GM19438 (cell line): Measurements from ENCODE around the gene TSKU.
"Not testable (repeated sequence)": the region's sequence is repeated elsewhere in the genome, so short reads cannot be mapped to it uniquely, and the experiment has no call there.

ENCODE experiments used
- ATAC-seq: cut with Tn5 transposase; IDR thresholded peaks from one replicate; pipeline ENCODE4 v1.9.1; 2021; ENCODE audit warnings: low read depth; ENCODE audit not compliant: unreplicated experiment

The TSKU gene

DNA sequence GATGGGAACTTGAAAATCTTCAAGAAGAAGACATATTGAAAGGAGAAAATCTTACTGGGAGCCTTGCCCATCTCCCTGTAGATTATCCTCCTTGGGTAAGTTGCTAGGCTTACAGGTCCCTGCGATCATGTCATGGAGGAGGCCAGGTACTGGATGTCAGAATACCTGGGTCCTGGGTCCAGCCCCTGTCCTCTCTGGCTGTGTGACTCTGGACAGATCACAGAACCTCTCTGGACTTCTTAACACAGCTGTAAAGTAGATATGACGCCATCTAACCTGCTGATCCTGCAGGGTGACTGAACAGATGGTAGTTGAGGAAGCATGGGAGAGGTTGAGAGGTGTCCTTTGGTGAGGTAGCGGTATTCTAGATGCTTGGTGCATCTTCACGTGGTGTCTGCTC lies 4.1 kb downstream of the TSKU start:
- no peak for ATAC-seq

DNA sequence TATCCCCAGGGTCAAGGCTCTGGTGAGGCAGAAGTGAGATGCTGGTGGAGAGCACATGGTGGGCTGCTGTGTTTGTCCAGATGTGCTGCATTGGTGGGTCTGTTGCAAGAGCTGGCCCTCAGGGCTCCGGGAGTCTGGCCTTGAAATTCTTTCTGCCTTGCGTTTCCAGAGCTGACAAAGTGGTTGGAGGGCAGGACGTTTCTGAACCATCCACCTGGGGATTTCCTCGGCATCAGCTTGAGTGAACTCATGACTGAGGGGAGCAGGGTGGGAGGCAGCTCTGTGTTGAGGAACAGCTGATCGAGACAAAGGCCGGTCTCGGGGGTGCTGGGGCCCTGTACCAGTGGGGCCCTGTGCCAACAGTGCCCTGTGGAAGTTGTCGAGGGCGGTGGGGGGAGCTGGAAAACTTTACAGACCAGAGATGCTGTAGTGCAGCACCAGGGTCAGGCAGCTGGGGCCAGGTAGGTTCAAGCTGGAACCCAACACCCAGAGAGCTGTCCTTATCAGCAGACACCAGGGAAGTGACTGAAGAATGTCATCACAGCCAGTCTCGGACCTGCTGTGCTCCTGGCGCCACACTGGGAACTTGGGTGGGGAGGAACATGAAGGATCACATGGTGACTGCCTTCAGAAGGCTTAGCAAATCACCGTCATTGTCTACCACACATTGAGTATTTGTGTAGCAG lies 4.9 kb downstream of the TSKU start:
- ATAC-seq: no peak

DNA sequence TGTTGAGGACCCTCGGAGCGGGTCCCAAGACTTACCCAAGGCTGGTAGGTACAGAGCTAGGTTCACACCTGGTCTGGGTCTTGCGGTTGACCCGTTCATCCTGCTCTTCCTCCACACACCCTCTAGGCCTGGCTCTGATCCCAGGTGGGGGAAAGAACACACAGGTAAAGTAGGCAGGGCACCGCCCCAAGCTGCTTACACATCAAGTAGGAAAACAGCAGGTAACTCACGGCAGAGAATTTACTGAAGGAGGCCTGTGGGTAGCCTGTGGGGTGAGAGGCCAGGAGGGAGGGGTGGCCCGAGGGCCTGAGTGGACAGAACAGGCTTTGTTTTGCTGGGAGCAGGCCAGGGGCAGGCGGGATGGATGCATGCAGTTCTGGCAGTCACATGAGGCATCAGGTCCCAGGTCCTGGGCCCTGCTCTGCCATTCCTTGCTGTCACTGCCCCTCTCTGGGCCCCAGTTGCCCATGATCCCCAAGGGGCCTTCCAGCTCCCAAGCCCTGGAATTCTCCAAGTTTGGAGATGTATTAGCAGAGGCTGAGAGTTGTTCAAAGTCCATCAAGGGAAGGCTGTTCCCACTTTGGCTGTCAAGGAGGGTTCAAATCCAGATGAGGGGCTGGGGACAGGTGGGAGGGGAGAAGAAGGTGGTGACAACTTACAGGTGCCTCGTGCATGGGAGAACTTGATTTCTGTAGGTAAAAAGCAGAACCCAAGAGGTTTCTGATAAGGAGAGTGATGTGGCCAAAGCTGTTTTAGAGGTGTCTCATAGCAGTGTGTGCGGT lies 5.7 kb downstream of the TSKU start:
- ATAC-seq: no peak

DNA sequence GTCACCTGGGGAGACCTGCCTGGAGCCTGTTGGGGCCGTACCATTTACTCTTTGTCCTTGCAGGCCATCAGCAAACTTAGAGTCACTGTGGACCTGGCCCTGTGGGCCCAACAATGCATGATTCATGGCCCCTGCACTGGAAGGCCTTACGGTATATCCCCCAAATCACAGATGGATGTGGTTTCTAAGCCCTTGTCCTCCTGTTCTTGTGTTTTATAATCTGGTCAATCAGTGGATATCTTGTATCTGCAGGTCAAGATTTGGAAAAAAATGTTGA lies 6.2 kb downstream of the TSKU start:
- no peak for ATAC-seq

DNA sequence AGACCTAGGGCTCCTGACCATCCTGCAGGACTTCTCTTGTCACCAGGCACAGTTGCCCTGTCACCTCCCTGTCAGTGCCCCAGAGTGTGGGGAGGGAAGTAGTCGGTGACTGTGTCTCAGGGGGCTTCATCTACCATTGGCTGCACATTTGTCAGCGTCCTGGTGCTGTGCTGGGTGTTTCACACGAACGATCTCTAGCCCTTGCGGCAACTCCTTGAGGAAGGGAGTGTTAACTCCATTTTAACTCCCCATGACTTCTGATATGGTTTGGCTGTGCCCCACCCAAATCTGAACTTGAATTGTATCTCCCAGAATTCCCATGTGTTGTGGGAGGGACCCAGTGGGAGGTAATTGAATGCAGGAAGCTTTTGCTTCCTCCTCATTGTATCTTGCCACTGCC lies 7.1 kb downstream of the TSKU start:
- no peak for ATAC-seq

DNA sequence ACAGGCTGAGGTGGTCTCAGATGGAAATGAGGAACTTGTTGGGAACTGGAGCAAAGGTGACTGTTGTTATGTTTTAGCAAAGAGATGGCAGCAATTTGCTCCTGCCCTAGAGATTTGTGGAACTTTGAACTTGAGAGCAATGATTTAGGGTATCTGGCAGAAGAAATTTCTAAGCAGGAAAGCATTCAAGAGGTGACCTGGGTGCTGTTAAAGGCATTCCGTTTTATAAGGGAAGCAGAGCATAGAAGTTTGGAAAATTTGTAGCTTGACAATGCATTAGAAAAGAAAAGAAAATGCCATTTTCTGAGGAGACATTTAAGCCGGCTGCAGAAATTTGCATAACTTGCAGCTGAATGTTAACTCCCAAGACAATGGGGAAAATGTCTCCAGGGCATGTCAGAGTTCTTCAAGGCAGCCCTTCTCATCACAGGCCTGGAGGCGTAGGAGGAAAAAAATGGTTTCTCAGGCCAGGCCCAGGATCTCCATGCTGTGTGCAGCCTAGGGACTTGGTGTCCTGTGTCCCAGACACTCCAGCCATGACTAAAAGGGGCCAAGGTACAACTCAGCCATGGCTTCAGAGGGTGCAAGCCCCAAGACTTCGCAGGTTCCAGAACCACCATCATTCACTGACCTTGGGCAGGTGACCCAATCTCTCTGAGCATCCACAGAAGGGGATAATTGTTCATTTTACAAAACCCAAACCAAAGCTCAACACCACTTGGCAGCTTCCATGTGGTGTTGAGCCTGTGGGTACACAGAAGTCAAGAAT lies 8.0 kb downstream of the TSKU start:
- not testable (repeated sequence) for ATAC-seq

DNA sequence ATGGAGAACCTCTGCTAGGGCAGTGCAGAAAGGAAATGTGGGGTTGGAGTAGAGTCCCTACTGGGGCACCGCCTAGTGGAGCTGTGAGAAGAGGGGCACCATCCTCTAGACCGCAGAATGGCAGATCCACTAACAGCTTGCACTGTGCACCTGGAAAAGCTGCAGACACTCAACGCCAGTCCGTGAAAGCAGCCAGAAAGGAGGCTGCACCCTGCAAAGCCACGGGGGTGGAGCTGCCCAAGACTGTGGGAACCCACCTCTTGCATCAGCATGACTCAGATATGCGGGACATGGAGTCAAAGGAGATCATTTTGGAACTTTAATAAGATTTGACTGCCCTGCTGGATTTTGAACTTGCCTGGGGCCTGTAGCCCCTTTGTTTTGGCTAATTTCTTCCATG lies 8.7 kb downstream of the TSKU start:
- no peak for ATAC-seq

DNA sequence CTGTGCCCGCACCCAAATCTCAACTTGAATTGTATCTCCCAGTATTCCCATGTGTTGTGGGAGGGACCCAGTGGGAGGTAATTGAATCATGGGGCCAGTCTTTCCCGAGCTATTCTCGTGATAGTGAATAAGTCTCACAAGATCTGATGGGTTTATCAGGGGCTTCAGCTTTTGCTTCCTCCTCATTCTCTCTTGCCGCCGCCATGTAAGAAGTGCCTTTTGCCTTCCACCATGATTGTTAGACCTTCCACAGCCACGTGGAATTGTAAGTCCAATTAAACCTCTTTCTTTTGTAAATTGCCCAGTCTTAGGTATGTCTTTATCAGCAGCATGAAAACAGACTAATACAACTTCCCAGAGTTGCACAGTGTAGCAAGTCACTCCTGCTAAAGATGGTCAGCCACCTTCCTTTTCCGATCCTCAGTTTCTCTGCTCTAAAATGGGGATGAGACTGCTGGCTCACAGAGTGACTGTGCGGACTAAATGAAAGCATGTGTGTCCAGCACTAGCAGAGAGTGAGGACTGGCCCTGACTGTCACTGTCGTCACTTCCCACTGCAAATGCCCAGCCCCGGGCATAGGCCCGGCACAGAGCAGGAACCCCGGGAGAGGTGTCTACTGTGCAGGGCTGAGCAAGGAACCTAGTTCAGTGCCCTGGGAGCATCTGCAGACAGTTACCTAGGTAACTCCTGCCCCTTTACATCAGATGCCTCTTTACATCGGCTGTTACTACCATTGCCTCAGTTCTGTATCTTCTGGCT lies 9.5 kb downstream of the TSKU start:
- ATAC-seq: no peak

DNA sequence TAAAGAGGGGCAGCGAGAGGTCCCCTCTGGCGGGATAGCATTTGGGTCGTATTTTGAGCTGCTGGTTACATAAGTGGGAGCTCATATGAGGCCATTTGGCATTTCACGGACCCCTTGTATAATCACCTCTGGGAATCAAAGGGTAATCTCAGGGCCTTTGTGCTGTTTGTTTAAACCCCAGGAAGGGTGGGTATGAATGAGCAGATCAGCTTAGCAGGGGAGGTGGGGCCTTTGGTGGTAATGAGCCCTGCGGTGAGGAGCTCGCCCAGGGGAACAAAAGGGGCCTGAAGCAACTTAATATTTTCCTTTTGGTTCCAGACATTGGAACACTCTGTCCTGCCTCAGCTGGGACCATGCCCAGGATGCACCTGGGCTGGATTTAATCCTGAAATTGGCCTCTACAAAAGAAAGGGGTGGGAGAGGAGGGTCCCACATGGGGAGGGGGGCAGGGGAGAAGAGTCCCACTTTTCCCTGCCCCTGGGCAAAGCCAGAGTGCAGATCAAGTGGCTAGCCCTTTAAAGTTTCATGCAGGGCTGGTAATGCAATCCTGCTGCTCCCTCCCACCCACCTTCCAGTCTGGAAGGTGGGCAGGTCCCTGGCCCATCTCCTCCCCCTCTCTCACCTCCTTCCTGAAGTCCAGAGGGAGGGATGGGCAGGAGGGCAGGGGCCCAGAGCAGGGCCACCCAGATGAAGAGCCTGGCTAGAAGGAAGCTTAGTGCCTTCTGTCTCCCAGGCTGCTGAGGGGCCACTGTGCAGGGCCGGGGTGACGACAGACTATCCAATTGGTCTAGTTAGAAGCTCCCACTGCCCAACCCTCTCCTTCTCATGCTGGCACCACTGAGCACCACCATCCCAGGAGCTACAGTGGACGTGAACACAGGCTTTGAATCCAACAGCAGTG lies 10.5 kb downstream of the TSKU start:
- no peak for ATAC-seq

DNA sequence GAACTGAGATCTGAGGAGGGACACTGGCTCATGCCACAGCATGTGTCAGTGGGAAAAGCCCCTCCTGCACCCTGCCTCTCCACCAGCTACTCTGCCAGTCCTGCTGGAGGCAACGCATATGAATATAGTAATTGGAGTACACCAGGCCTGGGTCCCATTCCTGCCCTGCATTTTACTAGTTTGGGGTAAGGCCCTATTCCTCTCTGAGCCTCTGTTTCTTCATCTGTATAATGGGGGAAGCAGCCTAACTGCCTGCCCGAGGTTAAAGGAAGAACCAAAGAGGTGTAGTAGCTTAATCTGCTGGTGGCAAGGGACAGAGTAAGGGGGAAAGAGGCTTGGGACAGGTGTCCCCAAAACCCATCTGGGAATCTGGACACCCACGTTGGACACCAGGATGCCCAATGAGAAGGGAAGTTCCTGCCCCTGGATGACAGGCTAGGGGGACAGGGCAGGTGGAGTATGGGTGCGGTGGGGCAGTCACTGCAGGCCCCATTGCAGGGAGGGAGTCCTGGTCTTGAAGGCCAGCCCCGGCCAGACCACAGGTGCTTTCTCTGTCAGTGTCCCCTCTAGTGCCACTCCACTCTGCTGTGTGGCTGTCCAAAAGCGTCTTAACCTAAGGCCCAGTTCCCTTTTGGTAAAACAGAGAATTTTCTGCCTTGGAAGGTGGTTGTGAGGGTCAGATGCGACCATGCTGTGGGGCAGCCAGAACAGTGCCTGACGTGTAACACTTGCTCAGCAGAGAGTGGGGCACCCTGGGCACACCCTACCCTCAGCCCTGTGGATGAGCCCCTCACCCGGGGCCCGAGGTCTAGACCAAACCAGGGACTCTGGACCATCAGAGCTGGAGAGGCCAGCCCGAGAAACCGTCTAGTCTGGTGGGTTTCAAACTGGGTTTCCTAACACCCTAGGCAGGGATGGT lies 11.5 kb downstream of the TSKU start:
- no peak for ATAC-seq

DNA sequence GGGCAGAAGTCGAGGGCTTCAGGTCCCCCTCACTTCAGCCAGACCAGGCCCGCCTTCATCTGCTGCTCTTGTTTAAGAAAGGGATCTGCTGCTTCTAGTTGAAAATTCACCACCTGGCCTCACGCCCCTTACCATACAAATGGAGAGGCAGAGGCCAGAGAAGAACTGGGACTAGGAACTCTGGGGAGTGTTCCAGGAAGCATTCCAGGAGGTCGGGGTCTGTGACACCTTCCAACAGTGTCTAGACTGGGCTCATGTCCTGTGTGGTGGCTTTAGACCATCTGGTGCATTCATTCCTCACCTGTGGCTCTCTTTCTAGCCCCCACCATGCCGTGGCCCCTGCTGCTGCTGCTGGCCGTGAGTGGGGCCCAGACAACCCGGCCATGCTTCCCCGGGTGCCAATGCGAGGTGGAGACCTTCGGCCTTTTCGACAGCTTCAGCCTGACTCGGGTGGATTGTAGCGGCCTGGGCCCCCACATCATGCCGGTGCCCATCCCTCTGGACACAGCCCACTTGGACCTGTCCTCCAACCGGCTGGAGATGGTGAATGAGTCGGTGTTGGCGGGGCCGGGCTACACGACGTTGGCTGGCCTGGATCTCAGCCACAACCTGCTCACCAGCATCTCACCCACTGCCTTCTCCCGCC lies 12.3 kb downstream of the TSKU start:
- no peak for ATAC-seq

DNA sequence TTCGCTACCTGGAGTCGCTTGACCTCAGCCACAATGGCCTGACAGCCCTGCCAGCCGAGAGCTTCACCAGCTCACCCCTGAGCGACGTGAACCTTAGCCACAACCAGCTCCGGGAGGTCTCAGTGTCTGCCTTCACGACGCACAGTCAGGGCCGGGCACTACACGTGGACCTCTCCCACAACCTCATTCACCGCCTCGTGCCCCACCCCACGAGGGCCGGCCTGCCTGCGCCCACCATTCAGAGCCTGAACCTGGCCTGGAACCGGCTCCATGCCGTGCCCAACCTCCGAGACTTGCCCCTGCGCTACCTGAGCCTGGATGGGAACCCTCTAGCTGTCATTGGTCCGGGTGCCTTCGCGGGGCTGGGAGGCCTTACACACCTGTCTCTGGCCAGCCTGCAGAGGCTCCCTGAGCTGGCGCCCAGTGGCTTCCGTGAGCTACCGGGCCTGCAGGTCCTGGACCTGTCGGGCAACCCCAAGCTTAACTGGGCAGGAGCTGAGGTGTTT lies 12.8 kb downstream of the TSKU start:
- ATAC-seq: no peak

DNA sequence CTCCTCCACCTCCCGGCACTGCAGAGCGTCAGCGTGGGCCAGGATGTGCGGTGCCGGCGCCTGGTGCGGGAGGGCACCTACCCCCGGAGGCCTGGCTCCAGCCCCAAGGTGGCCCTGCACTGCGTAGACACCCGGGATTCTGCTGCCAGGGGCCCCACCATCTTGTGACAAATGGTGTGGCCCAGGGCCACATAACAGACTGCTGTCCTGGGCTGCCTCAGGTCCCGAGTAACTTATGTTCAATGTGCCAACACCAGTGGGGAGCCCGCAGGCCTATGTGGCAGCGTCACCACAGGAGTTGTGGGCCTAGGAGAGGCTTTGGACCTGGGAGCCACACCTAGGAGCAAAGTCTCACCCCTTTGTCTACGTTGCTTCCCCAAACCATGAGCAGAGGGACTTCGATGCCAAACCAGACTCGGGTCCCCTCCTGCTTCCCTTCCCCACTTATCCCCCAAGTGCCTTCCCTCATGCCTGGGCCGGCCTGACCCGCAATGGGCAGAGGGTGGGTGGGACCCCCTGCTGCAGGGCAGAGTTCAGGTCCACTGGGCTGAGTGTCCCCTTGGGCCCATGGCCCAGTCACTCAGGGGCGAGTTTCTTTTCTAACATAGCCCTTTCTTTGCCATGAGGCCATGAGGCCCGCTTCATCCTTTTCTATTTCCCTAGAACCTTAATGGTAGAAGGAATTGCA lies 13.5 kb downstream of the TSKU start:
- no peak for ATAC-seq

DNA sequence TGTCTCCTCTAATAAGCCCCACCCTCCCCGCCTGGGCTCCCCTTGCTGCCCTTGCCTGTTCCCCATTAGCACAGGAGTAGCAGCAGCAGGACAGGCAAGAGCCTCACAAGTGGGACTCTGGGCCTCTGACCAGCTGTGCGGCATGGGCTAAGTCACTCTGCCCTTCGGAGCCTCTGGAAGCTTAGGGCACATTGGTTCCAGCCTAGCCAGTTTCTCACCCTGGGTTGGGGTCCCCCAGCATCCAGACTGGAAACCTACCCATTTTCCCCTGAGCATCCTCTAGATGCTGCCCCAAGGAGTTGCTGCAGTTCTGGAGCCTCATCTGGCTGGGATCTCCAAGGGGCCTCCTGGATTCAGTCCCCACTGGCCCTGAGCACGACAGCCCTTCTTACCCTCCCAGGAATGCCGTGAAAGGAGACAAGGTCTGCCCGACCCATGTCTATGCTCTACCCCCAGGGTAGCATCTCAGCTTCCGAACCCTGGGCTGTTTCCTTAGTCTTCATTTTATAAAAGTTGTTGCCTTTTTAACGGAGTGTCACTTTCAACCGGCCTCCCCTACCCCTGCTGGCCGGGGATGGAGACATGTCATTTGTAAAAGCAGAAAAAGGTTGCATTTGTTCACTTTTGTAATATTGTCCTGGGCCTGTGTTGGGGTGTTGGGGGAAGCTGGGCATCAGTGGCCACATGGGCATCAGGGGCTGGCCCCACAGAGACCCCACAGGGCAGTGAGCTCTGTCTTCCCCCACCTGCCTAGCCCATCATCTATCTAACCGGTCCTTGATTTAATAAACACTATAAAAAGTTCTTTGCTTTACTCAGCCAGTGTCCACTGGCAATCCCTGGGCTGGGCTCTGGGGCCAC lies 14.4 kb downstream of the TSKU start:
- ATAC-seq: no peak

DNA sequence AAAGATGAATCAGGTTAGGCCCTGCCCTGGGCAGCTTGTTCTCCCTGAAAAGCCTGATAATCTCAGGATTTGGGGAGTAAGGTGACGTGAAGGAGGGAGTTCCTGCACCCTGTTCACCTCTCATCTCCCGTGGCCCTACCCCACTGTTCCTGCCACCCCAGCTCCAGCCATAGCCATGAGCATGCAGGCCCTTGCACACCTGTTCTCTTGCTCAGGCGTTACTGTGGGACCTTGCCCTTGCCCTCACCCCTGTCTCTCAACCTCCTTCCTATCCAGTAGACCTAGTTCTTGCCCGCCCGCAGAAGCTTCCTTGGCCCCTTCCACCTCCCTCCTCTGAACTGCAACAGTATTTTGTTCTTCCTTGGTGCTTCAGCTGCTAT lies 15.0 kb downstream of the TSKU start:
- ATAC-seq: no peak

DNA sequence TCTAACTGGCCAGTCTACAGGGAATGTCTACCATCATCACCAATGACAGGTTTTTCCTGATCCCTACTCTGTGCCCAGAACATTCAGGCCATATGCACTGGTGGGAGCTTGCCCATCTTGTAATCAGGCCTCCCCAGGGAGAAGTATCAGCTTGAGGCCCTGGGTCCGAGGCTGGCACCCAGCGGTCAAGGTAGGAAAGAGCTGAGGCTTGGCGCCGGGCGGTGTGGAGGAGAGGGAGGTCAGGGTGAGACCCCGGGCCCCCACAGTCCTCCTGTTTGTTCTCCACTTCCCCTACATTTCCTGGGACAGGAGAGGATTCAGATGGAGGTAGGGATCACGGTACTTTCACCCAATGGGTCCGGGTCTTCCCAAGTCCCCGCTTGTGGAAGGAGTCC lies 15.5 kb downstream of the TSKU start:
- no peak for ATAC-seq
